ENCODE results near the gene PTPRN2. TPM values are rescaled to one million over a fixed set of nuclear protein-coding genes. Genes with fewer than 3 reads are reported as not detected.

PTPRN2 gene
- total RNA-seq, 4 donors from 2014 or later: 2.0 to 9.5 (median 2.6) TPM

DNA sequence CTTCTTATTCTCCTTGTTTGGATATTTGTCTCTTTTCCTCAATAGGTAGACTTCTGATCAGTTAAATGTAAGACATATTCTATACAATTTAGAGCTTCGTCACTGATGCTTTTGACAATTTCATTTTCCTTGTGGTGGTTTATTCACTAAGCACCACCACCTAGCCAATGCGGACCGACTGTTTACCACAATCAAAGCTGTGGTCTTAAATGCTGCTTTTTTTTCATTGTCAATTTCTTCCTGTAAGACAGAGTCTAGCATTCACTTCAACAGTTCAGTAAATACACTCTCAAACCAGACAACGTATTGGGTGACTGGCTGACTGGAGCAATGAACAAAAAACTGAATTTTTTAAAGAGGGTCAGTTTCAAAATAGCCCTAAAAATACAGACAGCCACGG is 1011.8 kb downstream of the PTPRN2 start:
- TF ChIP-seq, protein P1, sequence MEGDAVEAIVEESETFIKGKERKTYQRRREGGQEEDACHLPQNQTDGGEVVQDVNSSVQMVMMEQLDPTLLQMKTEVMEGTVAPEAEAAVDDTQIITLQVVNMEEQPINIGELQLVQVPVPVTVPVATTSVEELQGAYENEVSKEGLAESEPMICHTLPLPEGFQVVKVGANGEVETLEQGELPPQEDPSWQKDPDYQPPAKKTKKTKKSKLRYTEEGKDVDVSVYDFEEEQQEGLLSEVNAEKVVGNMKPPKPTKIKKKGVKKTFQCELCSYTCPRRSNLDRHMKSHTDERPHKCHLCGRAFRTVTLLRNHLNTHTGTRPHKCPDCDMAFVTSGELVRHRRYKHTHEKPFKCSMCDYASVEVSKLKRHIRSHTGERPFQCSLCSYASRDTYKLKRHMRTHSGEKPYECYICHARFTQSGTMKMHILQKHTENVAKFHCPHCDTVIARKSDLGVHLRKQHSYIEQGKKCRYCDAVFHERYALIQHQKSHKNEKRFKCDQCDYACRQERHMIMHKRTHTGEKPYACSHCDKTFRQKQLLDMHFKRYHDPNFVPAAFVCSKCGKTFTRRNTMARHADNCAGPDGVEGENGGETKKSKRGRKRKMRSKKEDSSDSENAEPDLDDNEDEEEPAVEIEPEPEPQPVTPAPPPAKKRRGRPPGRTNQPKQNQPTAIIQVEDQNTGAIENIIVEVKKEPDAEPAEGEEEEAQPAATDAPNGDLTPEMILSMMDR (IDR thresholded peaks at IDR 0.05): no peak
- DNase-seq (ENCODE audit: low spot score) (no peak), ATAC-seq (ENCODE audit: low FRiP score) (no peak)

DNA sequence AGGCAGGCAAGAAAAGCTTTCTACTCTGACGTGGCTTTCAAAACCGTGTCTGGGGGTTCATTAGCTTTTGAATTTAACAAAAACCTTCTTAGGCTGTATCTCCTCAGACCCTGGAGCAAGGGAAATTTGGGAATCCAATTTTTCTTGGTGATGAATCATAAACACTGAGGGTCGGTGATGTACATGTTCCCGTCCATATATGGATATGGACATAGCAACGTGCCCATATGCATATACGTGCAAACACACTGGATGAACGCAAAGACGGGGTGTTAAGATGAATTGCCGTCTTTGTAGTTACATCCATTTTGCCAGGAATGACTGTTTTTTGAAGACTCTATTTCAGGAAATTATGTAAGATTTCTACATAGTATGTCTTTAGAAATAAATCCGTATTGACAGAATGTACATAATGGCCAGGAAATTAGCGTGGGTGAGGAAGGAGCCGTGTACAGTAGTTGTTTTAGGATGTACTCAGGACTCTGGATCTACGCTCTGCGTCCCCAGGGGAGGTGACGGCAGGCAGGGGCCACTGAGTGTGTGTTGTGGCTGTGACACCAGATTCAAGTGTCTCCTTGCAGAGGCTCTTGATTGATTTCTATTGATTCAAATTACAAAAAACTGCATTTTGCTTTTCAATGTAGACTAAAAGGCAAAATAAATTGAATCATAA is 1012.6 kb downstream of the PTPRN2 start:
- ATAC-seq (ENCODE audit: low FRiP score) (no peak), DNase-seq (ENCODE audit: low spot score) (no peak)
- TF ChIP-seq, protein P1 (IDR thresholded peaks at IDR 0.05): no peak

DNA sequence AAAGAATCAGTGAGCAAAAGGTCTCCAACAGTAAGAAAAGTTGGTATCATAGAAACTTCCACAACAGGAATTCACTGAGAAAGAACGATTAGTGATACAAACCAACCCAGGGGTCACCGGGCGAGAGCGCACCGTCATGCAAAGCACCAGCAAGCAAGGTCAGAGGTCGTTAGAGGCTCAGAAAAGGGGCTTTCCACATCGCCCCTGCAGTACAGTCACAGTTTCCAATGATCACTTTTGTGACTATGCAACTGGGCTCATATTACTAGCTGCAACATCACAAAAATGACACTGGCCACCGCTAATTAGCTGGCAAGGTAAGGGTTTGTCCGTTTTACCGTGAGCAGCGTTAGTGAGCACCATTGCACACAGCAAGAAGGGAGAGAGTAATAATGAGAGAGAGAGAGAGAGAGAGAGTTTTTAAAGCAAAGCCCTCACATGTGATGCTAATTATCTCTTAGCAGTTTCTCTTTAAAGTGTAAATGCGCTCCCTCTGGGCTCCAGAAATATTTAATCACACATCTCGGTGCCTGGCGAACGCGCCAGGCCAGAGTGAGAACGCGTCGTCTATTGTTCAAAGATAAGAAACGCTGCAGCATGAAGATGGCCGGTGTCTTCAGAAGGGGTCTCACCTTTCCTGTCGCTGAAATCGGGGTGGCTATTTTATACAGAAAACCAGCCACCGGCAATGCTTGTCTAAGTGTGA is 1013.4 kb downstream of the PTPRN2 start:
- ATAC-seq (ENCODE audit: low FRiP score) (no peak), DNase-seq (ENCODE audit: low spot score) (no peak)
- TF ChIP-seq, protein P1 (IDR thresholded peaks at IDR 0.05): no peak

DNA sequence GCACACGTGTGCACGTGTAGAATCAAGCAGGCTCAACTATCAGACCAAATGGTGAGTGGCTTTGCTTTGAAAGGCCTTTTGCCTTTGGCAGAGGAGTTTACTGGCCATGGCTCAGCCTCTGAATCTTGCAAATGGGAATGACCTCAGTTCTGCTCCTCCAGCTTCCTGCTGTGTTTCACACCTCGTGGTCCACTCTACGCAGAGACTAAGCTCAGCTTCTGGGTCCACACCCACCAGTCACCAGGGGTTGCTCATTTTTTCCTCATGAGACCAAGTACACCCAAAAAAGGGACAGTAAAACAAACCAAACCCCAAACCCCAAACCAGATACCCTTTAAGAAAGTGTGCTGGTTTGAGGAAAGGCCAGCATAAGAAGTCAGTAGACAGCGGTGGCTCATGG is 1014.4 kb downstream of the PTPRN2 start:
- DNase-seq (ENCODE audit: low spot score) (no peak), ATAC-seq (ENCODE audit: low FRiP score) (no peak)
- TF ChIP-seq, protein P1 (IDR thresholded peaks at IDR 0.05): no peak

DNA sequence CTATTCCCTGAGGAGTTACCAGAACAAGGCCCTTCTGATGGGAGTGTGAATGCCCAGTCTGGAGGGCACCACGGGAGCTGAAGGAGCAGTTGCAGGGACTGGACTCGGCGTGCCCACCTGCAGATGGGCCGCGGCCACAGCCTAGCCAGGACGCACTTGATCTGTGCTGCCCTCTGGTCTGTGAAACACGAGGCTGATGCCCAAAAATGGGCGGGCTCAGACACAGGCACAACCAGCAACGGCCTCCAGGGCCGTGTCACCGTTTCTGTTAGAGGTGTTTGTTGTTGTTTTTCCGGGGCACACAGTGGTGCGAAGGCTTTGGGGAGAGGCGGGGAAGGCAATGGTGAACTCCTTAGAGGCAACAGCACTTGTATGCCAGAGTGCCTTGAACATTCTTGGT is 1015.0 kb downstream of the PTPRN2 start:
- TF ChIP-seq, protein P1 (IDR thresholded peaks at IDR 0.05): no peak
- DNase-seq (ENCODE audit: low spot score): no peak
- ATAC-seq (ENCODE audit: low FRiP score): no peak

DNA sequence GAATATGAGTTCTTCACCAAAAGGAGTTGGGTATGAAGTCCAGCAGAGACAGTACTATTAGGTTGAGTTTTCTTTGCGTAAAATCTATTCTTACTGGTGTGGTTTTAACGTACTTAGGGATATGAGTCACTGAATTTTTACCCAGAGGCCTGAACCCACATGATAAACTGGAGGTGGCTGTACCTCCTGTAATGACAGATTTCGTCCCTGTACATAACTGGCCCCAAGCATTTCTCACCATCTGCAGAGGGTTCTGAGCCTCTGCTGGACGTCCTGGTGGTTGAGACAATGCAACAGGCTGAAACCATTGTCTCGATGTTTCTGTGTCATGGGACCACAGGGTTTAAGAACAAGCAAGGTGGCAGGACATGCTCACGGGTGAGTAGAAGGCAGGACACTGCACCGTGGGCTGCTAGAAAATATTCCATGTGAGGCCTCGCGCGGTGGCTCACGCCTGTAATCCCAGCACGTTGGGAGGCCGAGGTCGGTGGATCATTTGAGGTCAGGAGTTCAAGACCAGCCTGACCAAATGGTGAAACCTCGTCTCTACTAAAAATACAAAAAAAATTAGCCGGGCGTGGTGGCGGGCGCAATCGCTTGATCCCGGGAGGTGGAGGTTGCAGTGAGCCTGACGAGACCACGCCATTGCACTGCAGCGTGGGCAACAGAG is 1017.0 kb downstream of the PTPRN2 start:
- DNase-seq (ENCODE audit: low spot score): no peak
- TF ChIP-seq, protein P1 (IDR thresholded peaks at IDR 0.05): no peak
- no peak for ATAC-seq (ENCODE audit: low FRiP score)

All from omental fat pad (tissue), 4 donors.